ENCODE data around the gene LCN2.

LCN2 gene

DNA sequence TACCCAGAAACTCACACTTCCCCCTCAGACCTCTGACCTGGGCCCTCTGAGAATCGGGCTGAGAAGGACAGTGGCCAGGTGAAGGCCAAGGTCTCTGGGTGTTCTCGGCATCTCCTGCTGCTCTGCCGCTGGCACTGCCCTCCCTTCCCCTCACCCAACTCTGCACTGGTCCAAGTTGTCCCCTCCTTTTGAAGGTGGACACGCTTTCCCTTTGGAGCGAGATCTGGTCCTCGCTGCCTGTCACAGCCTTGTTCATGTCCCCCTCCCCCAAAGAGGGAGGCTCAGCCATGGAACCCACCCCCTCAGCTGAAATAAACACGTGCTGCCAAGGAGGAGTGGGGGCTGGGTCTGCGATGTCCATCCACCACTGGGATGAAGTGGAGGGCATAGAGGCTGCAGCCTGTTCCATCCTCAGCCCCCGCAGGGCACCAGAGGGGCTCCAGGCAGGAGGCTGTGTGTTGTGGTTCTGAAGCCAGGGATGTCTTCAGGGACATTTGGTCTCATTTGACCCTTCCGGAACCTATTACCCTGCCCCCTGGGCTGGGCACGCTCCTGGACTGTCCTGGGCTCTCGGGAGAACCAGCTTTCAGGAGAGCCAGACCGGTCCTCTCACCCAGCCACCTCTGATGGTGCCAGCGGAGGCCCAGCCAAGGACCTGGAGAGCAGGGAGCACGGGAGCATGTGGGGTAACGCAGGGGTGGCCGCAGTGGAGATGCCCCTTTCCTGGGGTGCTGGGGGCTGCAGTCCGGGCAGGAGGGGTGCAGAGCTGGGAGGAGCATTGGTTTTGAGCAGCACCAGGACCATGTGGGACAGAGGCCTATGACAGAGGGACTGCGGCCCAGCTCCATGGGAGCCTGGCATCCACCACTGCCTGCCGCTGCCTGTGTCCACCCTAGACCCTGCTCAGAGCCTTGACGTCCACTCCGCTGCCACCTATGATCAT, 4.7 kb upstream of the LCN2 start:
- Histone ChIP-seq H3K4me1 (ENCODE audit: control insufficient read depth in 1 of 2, insufficient read depth in 2 of 2, low read length in 2 of 2) (peaks cover 14 to 16% of the 10 kb centered on the region in 2 experiments), H3K4ac (ENCODE audit: low read depth, low read length) (no peak overlapping the region), H3K27ac (ENCODE audit: low read depth, low read length) (no peak overlapping the region), H3K14ac (ENCODE audit: low read length) (peak overlapping the region; percentile 5), H3K9me3 (ENCODE audit: insufficient read depth, low read depth, low read length) (no peaks in the 10 kb centered on the region), H3K27me3 (ENCODE audit: insufficient read depth, low read length) (no peaks in the 10 kb centered on the region), H4K12ac (ENCODE audit: low read depth, low read length) (peak overlapping the region; percentile 6), H4K91ac (ENCODE audit: low read depth, low read length) (peak overlapping the region; percentile 78), H2BK12ac (ENCODE audit: low read length) (peak overlapping the region; percentile 47), H3K79me1 (ENCODE audit: low read length) (peaks cover 13% of the 10 kb centered on the region), H3K36me3 (ENCODE audit: control insufficient read depth in 1 of 2, insufficient read depth in 2 of 2, low read length in 2 of 2) (no peaks in the 10 kb centered on the region), H3K4me2 (ENCODE audit: low read length) (no peak overlapping the region), H2AK5ac (ENCODE audit: low read length) (peak overlapping the region; percentile 18), H3K23ac (ENCODE audit: low read length) (no peak overlapping the region), H3K4me3 (ENCODE audit: low read depth, low read length) (no peak overlapping the region), H2AFZ (ENCODE audit: insufficient read depth, low read length, poor library complexity) (no peak overlapping the region), H3K18ac (ENCODE audit: low read length) (no peak overlapping the region), H2BK120ac (ENCODE audit: insufficient read depth, low read length, poor library complexity) (peak overlapping the region; percentile 2), H3K79me2 (ENCODE audit: control insufficient read depth, insufficient read depth, low read length, poor library complexity) (no peaks in the 10 kb centered on the region), H4K8ac (ENCODE audit: low read depth, low read length) (no peak overlapping the region), H3K9ac (ENCODE audit: low read length) (no peak overlapping the region), H2BK5ac (ENCODE audit: low read depth, low read length, poor library complexity) (peak overlapping the region; percentile 8)
- no CpG with 5 or more reads among the region's 22 CpGs for WGBS (ENCODE audit: extremely low coverage, insufficient coverage, insufficient read length)
- DNase-seq: no peak

DNA sequence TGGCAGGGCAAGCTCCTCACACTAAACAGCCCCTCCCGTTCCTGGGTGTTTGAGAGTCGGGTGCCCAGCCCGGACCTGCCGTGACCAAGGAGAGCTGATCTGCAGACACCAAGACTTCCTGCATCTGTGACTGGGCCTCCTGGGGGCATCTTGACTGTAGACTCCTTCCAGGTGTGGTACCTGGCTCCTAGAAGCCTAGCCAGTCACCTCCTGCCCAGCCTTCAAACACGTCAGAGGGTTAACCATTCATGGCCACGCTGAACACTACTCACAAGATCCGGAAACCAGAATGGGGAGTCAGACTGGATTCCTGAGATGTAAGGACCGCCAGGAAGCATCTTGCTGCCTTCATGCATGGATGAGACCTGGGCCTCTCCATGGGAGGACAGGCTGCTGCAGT, 3.7 kb upstream of the LCN2 start:
- no peaks in the 10 kb centered on the region for H3K9me3 ChIP-seq (ENCODE audit: insufficient read depth, low read depth, low read length)
- peak overlapping the region; percentile 78 for H4K91ac ChIP-seq (ENCODE audit: low read depth, low read length)
- peaks cover 13% of the 10 kb centered on the region for H3K79me1 ChIP-seq (ENCODE audit: low read length)
- no peak overlapping the region for H2BK12ac ChIP-seq (ENCODE audit: low read length)
- H3K9ac ChIP-seq (ENCODE audit: low read length): no peak overlapping the region
- no peak overlapping the region for H3K4me3 ChIP-seq (ENCODE audit: low read depth, low read length)
- peak overlapping the region; percentile 57 for H4K8ac ChIP-seq (ENCODE audit: low read depth, low read length)
- no peak overlapping the region for H3K23ac ChIP-seq (ENCODE audit: low read length)
- peak overlapping the region; percentile 2 for H2BK120ac ChIP-seq (ENCODE audit: insufficient read depth, low read length, poor library complexity)
- H3K36me3 ChIP-seq (ENCODE audit: control insufficient read depth in 1 of 2, insufficient read depth in 2 of 2, low read length in 2 of 2): no peaks in the 10 kb centered on the region
- H3K4ac ChIP-seq (ENCODE audit: low read depth, low read length): no peak overlapping the region
- no peak overlapping the region for H2AFZ ChIP-seq (ENCODE audit: insufficient read depth, low read length, poor library complexity)
- no peak overlapping the region for H4K12ac ChIP-seq (ENCODE audit: low read depth, low read length)
- H3K79me2 ChIP-seq (ENCODE audit: control insufficient read depth, insufficient read depth, low read length, poor library complexity): no peaks in the 10 kb centered on the region
- peak overlapping the region; percentile 11 for H2BK5ac ChIP-seq (ENCODE audit: low read depth, low read length, poor library complexity)
- peak overlapping the region; percentile 5 for H3K14ac ChIP-seq (ENCODE audit: low read length)
- no peak overlapping the region for H3K27ac ChIP-seq (ENCODE audit: low read depth, low read length)
- H3K4me1 ChIP-seq (ENCODE audit: control insufficient read depth in 1 of 2, insufficient read depth in 2 of 2, low read length in 2 of 2): peaks cover 14 to 16% of the 10 kb centered on the region in 2 experiments
- H3K27me3 ChIP-seq (ENCODE audit: insufficient read depth, low read length): no peaks in the 10 kb centered on the region
- H3K4me2 ChIP-seq (ENCODE audit: low read length): peak overlapping the region; percentile 36
- H2AK5ac ChIP-seq (ENCODE audit: low read length): no peak overlapping the region
- DNase-seq: peak; percentile 93 to 95
- H3K18ac ChIP-seq (ENCODE audit: low read length): no peak overlapping the region
- no CpG with 5 or more reads among the region's 8 CpGs for WGBS (ENCODE audit: extremely low coverage, insufficient coverage, insufficient read length)

DNA sequence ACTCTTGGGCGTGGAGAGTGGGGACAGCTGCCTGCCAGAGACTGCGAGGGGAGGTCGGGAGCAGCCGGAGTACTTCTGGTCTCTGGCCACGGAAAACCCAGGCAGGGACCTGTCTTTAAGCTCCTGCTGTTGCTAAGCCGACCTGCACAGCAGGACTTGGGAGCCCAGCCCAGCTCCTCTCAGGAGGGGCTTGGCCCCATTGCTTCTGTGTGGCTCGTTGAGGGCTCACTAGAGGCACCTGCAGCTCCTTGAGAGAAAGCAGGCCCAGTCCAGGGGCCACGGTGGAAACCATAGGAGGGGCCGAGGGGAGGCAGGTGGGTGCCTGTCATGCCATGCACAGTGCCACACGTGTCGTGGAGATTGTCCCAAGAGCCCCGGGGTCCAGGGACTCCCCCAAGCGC, 3.3 kb upstream of the LCN2 start:
- no peaks in the 10 kb centered on the region for H3K79me2 ChIP-seq (ENCODE audit: control insufficient read depth, insufficient read depth, low read length, poor library complexity)
- peak overlapping the region; percentile 3 for H3K27ac ChIP-seq (ENCODE audit: low read depth, low read length)
- peaks cover 14 to 16% of the 10 kb centered on the region in 2 experiments for H3K4me1 ChIP-seq (ENCODE audit: control insufficient read depth in 1 of 2, insufficient read depth in 2 of 2, low read length in 2 of 2)
- no peaks in the 10 kb centered on the region for H3K9me3 ChIP-seq (ENCODE audit: insufficient read depth, low read depth, low read length)
- peak overlapping the region; percentile 57 for H4K8ac ChIP-seq (ENCODE audit: low read depth, low read length)
- H2BK12ac ChIP-seq (ENCODE audit: low read length): peak overlapping the region; percentile 51
- H3K14ac ChIP-seq (ENCODE audit: low read length): peak overlapping the region; percentile 29
- no peak overlapping the region for H2AFZ ChIP-seq (ENCODE audit: insufficient read depth, low read length, poor library complexity)
- no peak for DNase-seq
- H3K4me3 ChIP-seq (ENCODE audit: low read depth, low read length): no peak overlapping the region
- no peak overlapping the region for H3K9ac ChIP-seq (ENCODE audit: low read length)
- WGBS (ENCODE audit: extremely low coverage, insufficient coverage, insufficient read length): no CpG with 5 or more reads among the region's 13 CpGs
- no peaks in the 10 kb centered on the region for H3K36me3 ChIP-seq (ENCODE audit: control insufficient read depth in 1 of 2, insufficient read depth in 2 of 2, low read length in 2 of 2)
- H2BK5ac ChIP-seq (ENCODE audit: low read depth, low read length, poor library complexity): peak overlapping the region; percentile 11
- H4K91ac ChIP-seq (ENCODE audit: low read depth, low read length): peak overlapping the region; percentile 67
- peak overlapping the region; percentile 34 for H2BK120ac ChIP-seq (ENCODE audit: insufficient read depth, low read length, poor library complexity)
- H3K4me2 ChIP-seq (ENCODE audit: low read length): peak overlapping the region; percentile 36
- no peak overlapping the region for H3K4ac ChIP-seq (ENCODE audit: low read depth, low read length)
- H3K79me1 ChIP-seq (ENCODE audit: low read length): peaks cover 13% of the 10 kb centered on the region
- H2AK5ac ChIP-seq (ENCODE audit: low read length): peak overlapping the region; percentile 36
- peak overlapping the region; percentile 15 for H3K18ac ChIP-seq (ENCODE audit: low read length)
- no peak overlapping the region for H4K12ac ChIP-seq (ENCODE audit: low read depth, low read length)
- H3K27me3 ChIP-seq (ENCODE audit: insufficient read depth, low read length): no peaks in the 10 kb centered on the region
- no peak overlapping the region for H3K23ac ChIP-seq (ENCODE audit: low read length)

DNA sequence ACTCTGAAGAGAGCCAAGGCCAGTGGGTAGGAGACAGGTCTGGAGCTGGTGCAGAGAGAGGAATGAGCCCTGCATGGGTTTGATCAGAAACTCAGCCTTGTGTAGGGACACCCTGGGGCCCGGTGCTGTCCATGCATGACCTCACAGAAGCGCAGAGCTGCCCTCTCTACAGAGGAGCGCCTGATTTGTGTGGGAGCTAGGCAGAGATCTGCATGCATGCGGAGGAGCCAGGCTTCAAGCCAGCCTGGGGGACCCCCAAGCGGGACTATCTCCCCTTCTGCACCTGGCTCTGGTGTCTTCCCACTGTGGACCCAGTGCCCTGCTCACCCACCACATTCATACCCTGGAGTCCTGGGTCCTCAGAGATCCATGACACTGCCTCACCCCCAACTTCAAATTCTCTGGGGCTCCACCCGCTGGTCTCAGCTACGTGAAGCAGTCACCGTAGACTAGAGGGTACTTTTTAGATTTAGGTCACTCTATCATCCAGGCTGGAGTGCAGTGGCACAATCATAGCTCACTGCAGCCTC, 2.6 kb upstream of the LCN2 start:
- no peaks in the 10 kb centered on the region for H3K36me3 ChIP-seq (ENCODE audit: control insufficient read depth in 1 of 2, insufficient read depth in 2 of 2, low read length in 2 of 2)
- no peaks in the 10 kb centered on the region for H3K27me3 ChIP-seq (ENCODE audit: insufficient read depth, low read length)
- no peak overlapping the region for H3K4me3 ChIP-seq (ENCODE audit: low read depth, low read length)
- no peak overlapping the region for H3K23ac ChIP-seq (ENCODE audit: low read length)
- no peak overlapping the region for H3K4me2 ChIP-seq (ENCODE audit: low read length)
- H3K79me1 ChIP-seq (ENCODE audit: low read length): peaks cover 13% of the 10 kb centered on the region
- no peak overlapping the region for H2AFZ ChIP-seq (ENCODE audit: insufficient read depth, low read length, poor library complexity)
- H3K18ac ChIP-seq (ENCODE audit: low read length): no peak overlapping the region
- H2BK12ac ChIP-seq (ENCODE audit: low read length): peak overlapping the region; percentile 51
- DNase-seq: no peak
- peak overlapping the region; percentile 67 for H4K91ac ChIP-seq (ENCODE audit: low read depth, low read length)
- no peaks in the 10 kb centered on the region for H3K9me3 ChIP-seq (ENCODE audit: insufficient read depth, low read depth, low read length)
- no peak overlapping the region for H2AK5ac ChIP-seq (ENCODE audit: low read length)
- H3K79me2 ChIP-seq (ENCODE audit: control insufficient read depth, insufficient read depth, low read length, poor library complexity): no peaks in the 10 kb centered on the region
- H2BK120ac ChIP-seq (ENCODE audit: insufficient read depth, low read length, poor library complexity): no peak overlapping the region
- no peak overlapping the region for H2BK5ac ChIP-seq (ENCODE audit: low read depth, low read length, poor library complexity)
- peak overlapping the region; percentile 57 for H4K8ac ChIP-seq (ENCODE audit: low read depth, low read length)
- no peak overlapping the region for H3K4ac ChIP-seq (ENCODE audit: low read depth, low read length)
- no peak overlapping the region for H3K9ac ChIP-seq (ENCODE audit: low read length)
- WGBS (ENCODE audit: extremely low coverage, insufficient coverage, insufficient read length): no CpG with 5 or more reads among the region's 8 CpGs
- H3K4me1 ChIP-seq (ENCODE audit: control insufficient read depth in 1 of 2, insufficient read depth in 2 of 2, low read length in 2 of 2): peaks cover 14 to 16% of the 10 kb centered on the region in 2 experiments
- H3K27ac ChIP-seq (ENCODE audit: low read depth, low read length): no peak overlapping the region
- no peak overlapping the region for H4K12ac ChIP-seq (ENCODE audit: low read depth, low read length)
- H3K14ac ChIP-seq (ENCODE audit: low read length): peak overlapping the region; percentile 13

Measured in trophoblast cell (in vitro differentiated cells and primary cell).